Stimulated activated CD8-positive, alpha-beta memory T cell treated with anti-CD3 and anti-CD28 coated beads, Interleukin-12 subunit alpha, Interleukin-12 subunit beta, amount 100 ng/mL, for 1 hour (primary cell): ENCODE measurements around the gene UBE2L6.

Experiments
- DNase-seq: peaks from one replicate; pipeline ENCODE4 v3.0.0-alpha.2; 2020; ENCODE audit warnings: low read depth

Gene UBE2L6

GRCh38 chr11:57530215-57530595 is 37.3 kb downstream of the UBE2L6 start:
- no peak for DNase-seq

DNA sequence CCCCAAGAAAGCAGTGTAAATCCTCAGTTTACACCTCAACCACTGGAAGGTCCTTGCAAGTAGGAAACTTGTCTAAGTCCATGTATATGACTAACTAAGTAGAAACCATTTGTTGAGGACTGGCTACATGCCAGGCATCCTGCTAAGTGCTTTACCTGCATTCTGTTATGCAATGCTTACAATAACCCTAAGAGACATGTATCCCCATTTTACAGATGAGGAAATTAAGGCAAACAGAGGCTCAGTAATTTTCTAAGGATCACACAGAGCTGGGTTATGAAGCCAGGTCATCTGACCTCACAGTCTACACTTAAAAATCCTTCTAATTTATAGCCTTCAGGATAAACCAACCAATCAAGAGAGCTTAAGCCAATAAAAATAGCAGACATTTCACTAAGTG is 38.5 kb downstream of the UBE2L6 start:
- no peak for DNase-seq

DNA sequence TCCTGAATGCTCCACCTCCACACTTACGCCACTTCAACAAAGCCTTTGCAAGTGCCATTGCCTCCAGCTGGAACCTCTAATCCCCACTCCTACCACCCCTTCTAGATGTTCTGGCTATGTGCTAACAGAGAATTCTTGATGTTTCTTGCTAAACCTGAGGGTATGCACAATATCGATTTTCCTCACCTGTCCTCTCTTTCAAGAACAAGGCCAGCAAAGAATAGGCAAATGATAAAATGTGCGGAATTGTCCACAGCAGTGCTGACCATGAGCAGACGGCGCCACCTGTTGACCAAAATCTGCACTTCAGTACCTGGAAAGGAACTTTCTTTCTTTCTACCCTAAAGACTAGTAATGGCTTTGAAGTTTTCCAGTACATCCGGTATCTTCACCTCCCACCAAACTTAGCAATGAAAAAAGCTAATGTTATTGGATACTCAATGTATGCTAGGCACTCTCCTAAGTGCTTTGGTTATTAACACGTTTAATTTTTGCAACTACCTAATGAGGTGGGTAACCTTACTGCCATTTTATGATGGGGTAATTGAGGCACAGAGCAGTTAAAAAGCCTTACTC is 40.3 kb downstream of the UBE2L6 start:
- DNase-seq = peak; percentile 63

- no peak for DNase-seq
Measured at GRCh38 chr11:57523419-57523818, 44.1 kb downstream of the UBE2L6 start.

GRCh38 chr11:57521116-57521515 is 46.4 kb downstream of the UBE2L6 start:
- no peak for DNase-seq

- DNase-seq = no peak
Measured at GRCh38 chr11:57516061-57516443, 51.4 kb downstream of the UBE2L6 start.

DNA sequence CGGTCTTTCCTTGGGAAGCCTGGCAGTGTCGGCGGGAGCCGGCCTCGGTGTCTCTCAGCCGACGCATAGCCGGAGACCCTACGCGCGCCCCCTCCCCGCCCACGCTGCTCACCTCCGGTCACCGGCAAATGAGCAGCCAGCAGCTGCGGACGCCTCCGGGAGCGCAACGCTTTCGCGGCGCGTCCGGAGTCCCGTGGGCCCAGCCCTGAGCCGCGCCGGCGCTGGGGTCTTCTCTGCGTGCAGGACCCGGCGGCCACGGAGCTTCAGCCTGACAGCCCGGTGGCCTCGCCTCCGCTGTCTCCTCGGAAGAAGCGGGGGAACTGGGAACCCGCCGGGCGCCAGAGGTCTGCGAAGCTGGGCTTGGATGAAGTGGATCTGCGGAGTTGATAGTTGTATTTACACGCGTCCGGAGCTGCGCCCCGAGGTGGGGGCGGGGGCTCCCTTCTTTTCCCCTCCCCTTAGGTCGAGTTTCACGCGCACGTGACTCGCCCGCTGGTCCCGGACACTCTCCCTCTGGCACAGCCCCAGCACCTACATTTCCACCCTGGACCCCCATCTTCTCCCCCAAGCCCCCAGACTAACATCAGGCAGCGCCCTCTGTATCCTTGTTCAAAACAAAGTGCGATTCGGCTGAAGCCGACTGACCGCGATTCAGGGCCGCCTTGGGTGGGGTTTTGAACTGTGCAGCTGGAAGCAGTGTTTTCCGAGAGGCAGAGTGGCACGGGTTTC is 52.0 kb downstream of the UBE2L6 start, which contains the start of gene SLC43A1:
Gene SLC43A1 (minus strand): TSS at position 371 of the 729 bp plus-strand sequence. CDS start 1,591 bp downstream, outside the sequence.
- DNase-seq = no peak

- DNase-seq = no peak
Measured at GRCh38 chr11:57514538-57515331, 52.7 kb downstream of the UBE2L6 start.

DNA sequence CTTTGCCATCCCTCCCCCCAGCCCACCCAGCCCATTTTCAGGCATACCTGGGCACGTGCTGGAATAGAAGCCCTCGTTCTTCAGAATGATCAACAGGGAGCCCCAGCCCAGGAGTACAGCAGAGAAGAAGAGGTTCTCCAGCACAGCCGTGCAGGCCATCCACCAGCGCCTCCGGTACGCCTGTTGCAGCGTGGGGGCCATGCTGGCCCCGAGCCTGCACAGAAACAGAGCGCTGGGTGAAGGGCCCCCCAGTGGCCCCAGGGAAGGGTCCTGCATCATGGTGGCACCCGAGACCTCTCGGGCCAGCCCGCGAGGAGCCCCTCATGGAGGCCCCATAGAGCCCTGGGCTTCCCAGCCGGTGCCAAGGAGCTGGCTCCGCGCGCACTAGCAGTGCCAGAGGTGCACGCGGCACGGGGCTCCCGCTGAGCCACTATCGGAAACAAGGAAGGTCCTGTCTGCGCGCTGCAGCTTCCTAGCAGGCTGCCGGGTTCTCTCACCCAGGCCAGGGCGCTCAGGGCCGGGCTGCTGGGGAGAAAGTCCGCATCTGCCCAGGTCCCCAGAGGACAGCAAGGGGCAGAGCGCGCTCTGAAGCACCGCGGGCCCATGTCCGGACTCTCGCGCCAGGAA is 53.4 kb downstream of the UBE2L6 start:
- no peak for DNase-seq

DNA sequence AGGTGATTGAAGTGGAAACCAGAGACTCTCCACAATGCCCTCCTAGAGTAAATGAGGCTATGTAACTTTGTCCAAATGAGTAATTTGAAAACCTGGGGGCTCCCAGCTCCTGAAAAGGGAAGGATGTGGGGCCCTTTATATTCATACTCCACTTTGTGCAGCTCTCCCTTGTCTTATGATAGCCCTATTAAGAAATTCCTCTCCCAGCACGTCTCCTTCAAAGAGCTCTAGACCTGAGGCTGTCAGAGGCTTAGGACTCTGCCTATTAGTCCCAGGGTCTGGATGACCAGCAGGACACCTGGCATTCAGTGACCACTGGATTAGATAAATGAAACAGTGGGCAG is 54.0 kb downstream of the UBE2L6 start:
- DNase-seq = no peak

GRCh38 chr11:57512646-57513451 is 54.6 kb downstream of the UBE2L6 start:
- DNase-seq = no peak

DNA sequence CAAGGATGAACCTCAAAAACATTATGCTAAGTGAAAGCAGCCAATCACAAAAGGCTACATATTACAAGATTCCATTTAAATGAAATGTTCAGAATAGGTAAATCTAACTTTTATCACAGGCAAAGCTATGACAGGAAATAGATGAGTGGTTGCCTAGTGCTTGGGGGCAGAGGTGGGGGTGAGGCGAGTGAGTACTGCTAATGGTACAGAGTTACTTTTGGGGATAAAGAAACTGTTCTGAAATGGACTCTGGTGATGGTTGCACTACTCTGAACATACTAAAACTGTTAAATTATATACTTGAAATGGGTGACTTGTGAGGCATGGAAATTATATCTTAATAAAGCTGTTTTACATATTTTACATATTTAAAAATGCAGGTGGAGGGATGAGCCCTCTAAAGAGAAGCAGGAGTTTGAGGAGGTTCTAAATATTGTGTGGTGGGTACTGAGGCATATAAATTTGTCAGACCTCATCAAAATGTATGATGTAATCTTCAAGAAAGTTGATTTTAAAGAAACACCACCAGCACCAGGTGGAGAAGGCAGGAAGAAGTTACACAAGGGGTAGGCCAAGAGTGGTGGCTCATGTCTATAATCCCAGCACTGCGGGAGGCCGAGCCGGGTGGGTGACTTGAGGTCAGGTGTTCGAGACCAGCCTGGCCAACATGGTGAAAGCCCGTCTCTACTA is 55.6 kb downstream of the UBE2L6 start:
- no peak for DNase-seq

- no peak for DNase-seq
Measured at GRCh38 chr11:57508341-57509170, 58.9 kb downstream of the UBE2L6 start.

DNA sequence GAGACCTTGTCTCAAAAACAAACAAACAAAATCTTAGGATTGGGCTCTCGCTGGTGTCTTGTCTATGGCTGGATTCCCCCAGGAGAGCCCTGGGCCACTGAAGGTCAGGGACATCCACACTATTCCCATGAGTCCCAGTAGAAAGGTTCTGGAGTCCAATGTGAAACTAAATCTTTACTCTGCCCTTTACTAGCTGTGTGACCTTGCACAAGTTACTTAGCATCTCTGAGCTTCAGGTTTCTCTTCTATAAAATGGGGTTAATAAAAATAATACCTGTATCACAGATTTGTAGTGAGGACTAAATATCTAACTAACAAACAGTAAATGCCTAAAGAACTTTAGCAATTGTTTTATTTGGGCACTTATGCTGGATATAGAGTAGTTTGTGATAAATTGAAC is 61.0 kb downstream of the UBE2L6 start:
- no peak for DNase-seq

DNA sequence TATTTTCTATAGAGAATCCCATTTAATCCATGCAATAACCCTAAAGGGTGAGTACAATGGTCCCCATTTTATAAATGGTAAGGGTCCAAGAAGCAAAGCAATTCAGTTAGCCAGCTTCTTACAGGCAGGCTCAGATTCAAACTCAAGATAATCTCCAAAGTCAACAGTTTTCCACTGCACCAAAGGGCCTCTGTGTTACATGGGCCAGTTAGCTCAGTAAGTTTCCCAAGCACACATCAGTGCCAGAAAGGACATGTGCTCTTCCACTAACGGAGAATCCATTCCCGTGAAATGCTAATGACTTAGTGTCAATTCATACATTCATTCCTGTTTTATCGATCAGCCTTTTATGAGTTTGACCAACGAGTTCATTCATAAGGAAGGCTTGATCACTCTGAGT is 63.0 kb downstream of the UBE2L6 start:
- DNase-seq = no peak

- DNase-seq = no peak
Measured at GRCh38 chr11:57502870-57503269, 64.6 kb downstream of the UBE2L6 start.

DNA sequence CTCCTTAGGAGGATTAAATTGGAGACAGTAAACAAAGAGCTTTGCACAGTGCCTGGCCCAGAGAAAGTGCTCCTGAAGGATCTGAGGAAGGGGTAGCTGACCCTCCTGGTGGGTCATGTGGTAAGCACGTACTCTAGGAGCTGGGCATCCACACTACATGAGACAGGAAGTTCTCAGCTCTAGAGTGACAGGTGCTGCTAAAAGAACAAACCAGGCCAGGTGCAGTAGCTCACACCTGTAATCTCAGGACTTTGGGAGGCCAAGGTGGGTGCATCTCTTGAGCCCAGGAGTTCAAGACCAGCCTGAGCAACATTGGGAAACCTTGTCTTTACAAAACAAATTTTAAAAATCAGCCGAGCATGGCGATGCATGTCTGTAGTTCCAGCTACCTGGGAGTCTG is 65.1 kb downstream of the UBE2L6 start:
- DNase-seq = no peak

- no peak for DNase-seq
Measured at GRCh38 chr11:57501953-57502352, 65.5 kb downstream of the UBE2L6 start.
